ENCODE data around the gene PTPRT. TPM values are rescaled to one million over a fixed set of nuclear protein-coding genes. Genes with fewer than 3 reads are reported as not detected.

PTPRT gene
- total RNA-seq, 4 donors from 2014 or later, result 0.04 TPM; not detected in 3

GRCh38 chr20:42954951-42955350, 234.8 kb downstream of the PTPRT start:
- TF ChIP-seq EP300 (IDR thresholded peaks at IDR 0.05) (no peak), POLR2A (IDR thresholded peaks at IDR 0.05) (no peak), CTCF (IDR thresholded peaks at IDR 0.05) (no peak), POLR2AphosphoS5 (IDR thresholded peaks at IDR 0.05) (no peak)
- no peak for ATAC-seq
- WGBS, 2 donors (ENCODE audit: low coverage in 1 of 2), result 55 to 68% methylated on average over 5 of the region's 5 CpGs

GRCh38 chr20:42949950-42950349, 239.8 kb downstream of the PTPRT start:
- no peak overlapping the region for H3K27ac ChIP-seq
- H3K36me3 ChIP-seq, result no peaks in the 10 kb centered on the region
- no peak overlapping the region for H3K4me3 ChIP-seq
- no peaks in the 10 kb centered on the region for H3K4me1 ChIP-seq
- H3K9me3 ChIP-seq, result peaks cover 0 to 23% (median 0%) of the 10 kb centered on the region in 3 donors
- H3K27me3 ChIP-seq, result peaks cover 8% of the 10 kb centered on the region
- WGBS, 2 donors (ENCODE audit: low coverage in 1 of 2), result 67 to 70% methylated on average over 6 to 7 of the region's 7 CpGs
- ATAC-seq, result no peak
- no peak for TF ChIP-seq POLR2AphosphoS5 (IDR thresholded peaks at IDR 0.05)
- TF ChIP-seq EP300 (IDR thresholded peaks at IDR 0.05), result no peak
- TF ChIP-seq POLR2A (IDR thresholded peaks at IDR 0.05), result no peak
- TF ChIP-seq CTCF (IDR thresholded peaks at IDR 0.05), result no peak

More at GRCh38 chr20:42954951-42955350, 234.8 kb downstream of the PTPRT start:
- Histone ChIP-seq H3K9me3 (peaks cover 0 to 1% (median 0%) of the 10 kb centered on the region in 3 donors), H3K27me3 (peaks cover 14% of the 10 kb centered on the region), H3K27ac (no peak overlapping the region), H3K4me1 (no peaks in the 10 kb centered on the region), H3K36me3 (no peaks in the 10 kb centered on the region), H3K4me3 (no peak overlapping the region)

- 31 to 47% methylated on average over 4 to 10 of the region's 10 CpGs for WGBS, 2 donors (ENCODE audit: low coverage in 1 of 2)
- Histone ChIP-seq H3K36me3 (no peaks in the 10 kb centered on the region), H3K27me3 (peaks cover 20% of the 10 kb centered on the region), H3K27ac (no peak overlapping the region), H3K4me3 (no peak overlapping the region), H3K9me3 (peaks cover 0 to 23% (median 0%) of the 10 kb centered on the region in 3 donors), H3K4me1 (no peaks in the 10 kb centered on the region)
- no peak for ATAC-seq
- TF ChIP-seq POLR2A (IDR thresholded peaks at IDR 0.05) (no peak), EP300 (IDR thresholded peaks at IDR 0.05) (no peak), POLR2AphosphoS5 (IDR thresholded peaks at IDR 0.05) (no peak), CTCF (IDR thresholded peaks at IDR 0.05) (no peak)
Observed at GRCh38 chr20:42945234-42945994, 244.3 kb downstream of the PTPRT start.

GRCh38 chr20:42941629-42942028, 248.1 kb downstream of the PTPRT start:
- 70% methylated on average over 2 of the region's 2 CpGs; no CpG with 5 or more reads in 1 of the 2 donors for WGBS, 2 donors (ENCODE audit: low coverage in 1 of 2)

More at GRCh38 chr20:42941629-42942028, 248.1 kb downstream of the PTPRT start:
- Histone ChIP-seq H3K36me3 (no peaks in the 10 kb centered on the region), H3K9me3 (no peaks in the 10 kb centered on the region), H3K27me3 (peaks cover 20% of the 10 kb centered on the region), H3K27ac (no peak overlapping the region), H3K4me1 (no peaks in the 10 kb centered on the region), H3K4me3 (no peak overlapping the region)
- TF ChIP-seq POLR2A (IDR thresholded peaks at IDR 0.05) (no peak), EP300 (IDR thresholded peaks at IDR 0.05) (no peak), POLR2AphosphoS5 (IDR thresholded peaks at IDR 0.05) (no peak), CTCF (IDR thresholded peaks at IDR 0.05) (no peak)
- ATAC-seq, result no peak

Measured in gastroesophageal sphincter (tissue), 4 donors.